Smooth muscle cell (in vitro differentiated cells): ENCODE data around the gene CYB5R3. TPM values are rescaled to one million over a fixed set of nuclear protein-coding genes. Genes with fewer than 3 reads are reported as not detected.
"Not testable (repeated sequence)": the region's sequence is repeated elsewhere in the genome, so short reads cannot be mapped to it uniquely, and the experiment has no call there.

Experiments used
- DNase-seq: peaks from one replicate; lab custom pipeline; 2025; ENCODE audit not compliant: unreplicated experiment; lab: John Stamatoyannopoulos, UW
- H2AFZ ChIP-seq: fragments of 200-600 bp; sonication (generic); 2 replicates; pipeline ENCODE4 v1.6.0; 2016; ENCODE audit warnings: antibody characterized with exemption, low read depth, mild to moderate bottlenecking
- H3F3A ChIP-seq: fragments of 200-600 bp; sonication (generic); 2 replicates; pipeline ENCODE4 v1.6.0; 2017; ENCODE audit warnings: antibody characterized with exemption, low read depth
- H3K27ac ChIP-seq: fragments of 200-600 bp; sonication (generic); 2 replicates; pipeline ENCODE4 v1.5.1; 2016; ENCODE audit warnings: low read depth, mild to moderate bottlenecking
- H3K27me3 ChIP-seq: fragments of 200-600 bp; sonication (generic); 2 replicates; pipeline ENCODE4 v1.6.1; 2016; ENCODE audit warnings: low read depth, mild to moderate bottlenecking
- H3K36me3 ChIP-seq: fragments of 200-600 bp; sonication (generic); 2 replicates; pipeline ENCODE4 v1.5.1; 2016; ENCODE audit warnings: low read depth
- H3K4me1 ChIP-seq: fragments of 200-600 bp; sonication (generic); 2 replicates; pipeline ENCODE4 v1.5.1; 2016; ENCODE audit warnings: low read depth
- H3K4me2 ChIP-seq: fragments of 200-600 bp; sonication (generic); 2 replicates; pipeline ENCODE4 v1.6.0; 2016; ENCODE audit warnings: mild to moderate bottlenecking
- H3K4me3 ChIP-seq: fragments of 200-600 bp; sonication (generic); 2 replicates; pipeline ENCODE4 v1.5.1; 2016; ENCODE audit warnings: mild to moderate bottlenecking
- H3K79me2 ChIP-seq: fragments of 200-600 bp; sonication (generic); 2 replicates; pipeline ENCODE4 v1.6.0; 2016; ENCODE audit warnings: low read depth, mild to moderate bottlenecking
- H3K9ac ChIP-seq: fragments of 200-600 bp; sonication (generic); 2 replicates; pipeline ENCODE4 v1.6.0; 2016; ENCODE audit warnings: low read depth
- H3K9me3 ChIP-seq: fragments of 200-600 bp; sonication (generic); replicated peaks from 2 replicates; pipeline ENCODE4 v1.5.1; 2016; ENCODE audit warnings: low read depth
- H4K20me1 ChIP-seq: fragments of 200-600 bp; sonication (generic); 2 replicates; pipeline ENCODE4 v1.6.0; 2016; ENCODE audit warnings: low read depth
- CTCF ChIP-seq: fragments of 200-600 bp; sonication (generic); IDR thresholded peaks from 2 replicates; pipeline ENCODE4 v1.5.1; 2017; ENCODE audit warnings: borderline replicate concordance, mild to moderate bottlenecking, antibody characterized with exemption; ENCODE audit not compliant: insufficient read depth, poor library complexity, severe bottlenecking
- WGBS: methylation state at CpG from one replicate; pipeline ENCODE4 v1.1.7; 2016; ENCODE audit warnings: low lambda C conversion rate; 5-methylcytosine and 5-hydroxymethylcytosine counted together
- polyA plus RNA-seq: library from polyadenylated mRNA; unstranded; fragments of >200 nt; fragmentation: Nextera tagmentation; extraction: Ambion mirVana; gene quantifications from 2 replicates; pipeline ENCODE4 v1.2.1, GENCODE V29; 2016
- total RNA-seq: library from RNA; depleted of rRNA; stranded (reverse); fragments of >200 nt; gene quantifications from 2 replicates; pipeline ENCODE4 v1.2.3, GENCODE V29; 2014

The CYB5R3 gene
- total and polyA plus RNA-seq, 2 experiments from 2014 or later, result 76.8 to 365 TPM

GRCh38 chr22:42673898-42674401, 24.8 kb upstream of the CYB5R3 start:
- Histone ChIP-seq H3K9me3 (no peaks in the 10 kb centered on the region), H3K4me3 (no peak overlapping the region), H3K4me2 (no peak overlapping the region), H3K36me3 (no peaks in the 10 kb centered on the region), H3K4me1 (no peaks in the 10 kb centered on the region), H3F3A (no peaks in the 10 kb centered on the region), H2AFZ (no peak overlapping the region), H4K20me1 (no peaks in the 10 kb centered on the region), H3K79me2 (no peaks in the 10 kb centered on the region), H3K27ac (no peak overlapping the region), H3K27me3 (no peaks in the 10 kb centered on the region), H3K9ac (no peak overlapping the region)
- no peak for DNase-seq
- TF ChIP-seq CTCF, result no peak
- WGBS, result 69% methylated on average over 2 of the region's 2 CpGs

- not testable (repeated sequence) for H2AFZ ChIP-seq, H3K27ac ChIP-seq, H3K27me3 ChIP-seq, H3K79me2 ChIP-seq, H3K9me3 ChIP-seq, H3K4me2 ChIP-seq, H3K4me1 ChIP-seq, H3K36me3 ChIP-seq, DNase-seq, H3F3A ChIP-seq, H4K20me1 ChIP-seq, H3K4me3 ChIP-seq, H3K9ac ChIP-seq
- 97% methylated on average over 13 of the region's 13 CpGs for WGBS
Measured at GRCh38 chr22:42673071-42673470, 23.9 kb upstream of the CYB5R3 start.

GRCh38 chr22:42670921-42671709, 21.9 kb upstream of the CYB5R3 start:
- no peaks in the 10 kb centered on the region for H3K27me3 ChIP-seq
- H3K79me2 ChIP-seq, result no peaks in the 10 kb centered on the region

GRCh38 chr22:42670046-42670445, 20.9 kb upstream of the CYB5R3 start:
- Histone ChIP-seq H3K4me2 (no peak overlapping the region), H3K27ac (no peak overlapping the region), H4K20me1 (no peaks in the 10 kb centered on the region), H3K36me3 (no peaks in the 10 kb centered on the region), H3K9me3 (no peaks in the 10 kb centered on the region), H3K79me2 (no peaks in the 10 kb centered on the region), H3K4me3 (no peak overlapping the region), H3K9ac (no peak overlapping the region), H3F3A (no peaks in the 10 kb centered on the region), H3K27me3 (no peaks in the 10 kb centered on the region), H3K4me1 (no peaks in the 10 kb centered on the region), H2AFZ (no peak overlapping the region)
- TF ChIP-seq CTCF, result no peak
- DNase-seq, result no peak
- WGBS, result 90% methylated on average over 4 of the region's 4 CpGs

More at GRCh38 chr22:42670921-42671709, 21.9 kb upstream of the CYB5R3 start:
- Histone ChIP-seq H3K9me3 (no peaks in the 10 kb centered on the region), H3K9ac (no peak overlapping the region), H3K36me3 (no peaks in the 10 kb centered on the region), H3F3A (no peaks in the 10 kb centered on the region), H3K4me1 (no peaks in the 10 kb centered on the region), H2AFZ (no peak overlapping the region), H3K4me3 (no peak overlapping the region), H3K4me2 (no peak overlapping the region), H3K27ac (no peak overlapping the region), H4K20me1 (no peaks in the 10 kb centered on the region)
- no peak for TF ChIP-seq CTCF
- 85% methylated on average over 19 of the region's 19 CpGs for WGBS
- DNase-seq, result no peak

- DNase-seq, H3K4me3 ChIP-seq, H3K4me2 ChIP-seq, H3K36me3 ChIP-seq, H3K27ac ChIP-seq, H2AFZ ChIP-seq, H3K9ac ChIP-seq, H3K79me2 ChIP-seq, H4K20me1 ChIP-seq, H3K27me3 ChIP-seq, H3K4me1 ChIP-seq, H3K9me3 ChIP-seq, H3F3A ChIP-seq: not testable (repeated sequence)
- 92% methylated on average over 3 of the region's 3 CpGs for WGBS
Measured at GRCh38 chr22:42666393-42666792, 17.2 kb upstream of the CYB5R3 start.
